Hepatocyte (in vitro differentiated cells): ENCODE data around the gene SLC9C2. TPM values are rescaled to one million over a fixed set of nuclear protein-coding genes. Genes with fewer than 3 reads are reported as not detected.

Experiments
- DNase-seq: peaks from one replicate; pipeline ENCODE4 v3.0.0-alpha.2; 2016; ENCODE audit warnings: low spot score
- H2AFZ ChIP-seq: fragments of 200-600 bp; sonication (generic); 2 replicates; pipeline ENCODE4 v1.6.0; 2016; ENCODE audit warnings: antibody characterized with exemption, mild to moderate bottlenecking
- H3K27ac ChIP-seq: fragments of 200-600 bp; sonication (generic); 2 replicates; pipeline ENCODE4 v1.5.1; 2016; ENCODE audit warnings: mild to moderate bottlenecking
- H3K27me3 ChIP-seq: fragments of 200-600 bp; sonication (generic); 2 replicates; pipeline ENCODE4 v1.6.1; 2016
- H3K36me3 ChIP-seq: fragments of 200-600 bp; sonication (generic); replicated peaks from 2 replicates; pipeline ENCODE4 v1.5.1; 2016; ENCODE audit warnings: low read depth; ENCODE audit not compliant: insufficient read depth
- H3K4me1 ChIP-seq: fragments of 200-600 bp; sonication (generic); 2 replicates; pipeline ENCODE4 v1.5.1; 2016; ENCODE audit warnings: mild to moderate bottlenecking, moderate library complexity; ENCODE audit not compliant: insufficient read depth
- H3K4me2 ChIP-seq: fragments of 200-600 bp; sonication (generic); 2 replicates; pipeline ENCODE4 v1.6.0; 2016
- H3K4me3 ChIP-seq: fragments of 200-600 bp; sonication (generic); 2 replicates; pipeline ENCODE4 v1.5.1; 2016; ENCODE audit warnings: mild to moderate bottlenecking
- H3K79me2 ChIP-seq: fragments of 200-600 bp; sonication (generic); 2 replicates; pipeline ENCODE4 v1.6.0; 2017; ENCODE audit warnings: mild to moderate bottlenecking
- H3K9me2 ChIP-seq: fragments of 200-600 bp; sonication (generic); replicated peaks from 2 replicates; pipeline ENCODE4 v1.6.0; 2017; ENCODE audit warnings: mild to moderate bottlenecking; ENCODE audit not compliant: insufficient read depth
- H3K9me3 ChIP-seq: fragments of 200-600 bp; sonication (generic); 2 replicates; pipeline ENCODE4 v1.5.1; 2016; ENCODE audit warnings: low read depth, mild to moderate bottlenecking
- H4K20me1 ChIP-seq: fragments of 200-600 bp; sonication (generic); 2 replicates; pipeline ENCODE4 v1.6.0; 2016; ENCODE audit warnings: mild to moderate bottlenecking; ENCODE audit not compliant: insufficient read depth, poor library complexity, severe bottlenecking
- EZH2 ChIP-seq: fragments of 200-600 bp; sonication (generic); IDR thresholded peaks from 2 replicates; pipeline ENCODE4 v1.6.1; 2016; ENCODE audit warnings: antibody characterized with exemption, mild to moderate bottlenecking, borderline replicate concordance
- EZH2phosphoT487 ChIP-seq: fragments of 200-600 bp; sonication (generic); IDR thresholded peaks from one replicate; pipeline ENCODE4 v1.6.1; 2018; ENCODE audit warnings: antibody characterized with exemption, mild to moderate bottlenecking, low read depth, moderate library complexity; ENCODE audit not compliant: unreplicated experiment, severe bottlenecking
- WGBS: methylation state at CpG from one replicate; pipeline ENCODE4 v1.1.6; 2016; ENCODE audit warnings: low lambda C conversion rate; ENCODE audit errors: missing lambda C conversion rate; 5-methylcytosine and 5-hydroxymethylcytosine counted together
- polyA plus RNA-seq: library from polyadenylated mRNA; unstranded; fragments of >200 nt; fragmentation: Nextera tagmentation; extraction: Ambion mirVana; gene quantifications from 2 replicates; pipeline ENCODE4 v1.2.1, GENCODE V29; 2016
- total RNA-seq: library from RNA; depleted of rRNA; stranded (reverse); fragments of >200 nt; gene quantifications from 2 replicates; pipeline ENCODE4 v1.2.3, GENCODE V29; 2014
- TF ChIP-seq, protein P1 (sequence below): fragments of 200-600 bp; sonication (generic); IDR thresholded peaks from 2 replicates; pipeline ENCODE4 v1.5.1; 2016; ENCODE audit warnings: antibody characterized with exemption, mild to moderate bottlenecking; ENCODE audit not compliant: poor library complexity

SLC9C2 gene
- total and polyA plus RNA-seq, 2 experiments from 2014 or later: 0.77 to 1.1 TPM

DNA sequence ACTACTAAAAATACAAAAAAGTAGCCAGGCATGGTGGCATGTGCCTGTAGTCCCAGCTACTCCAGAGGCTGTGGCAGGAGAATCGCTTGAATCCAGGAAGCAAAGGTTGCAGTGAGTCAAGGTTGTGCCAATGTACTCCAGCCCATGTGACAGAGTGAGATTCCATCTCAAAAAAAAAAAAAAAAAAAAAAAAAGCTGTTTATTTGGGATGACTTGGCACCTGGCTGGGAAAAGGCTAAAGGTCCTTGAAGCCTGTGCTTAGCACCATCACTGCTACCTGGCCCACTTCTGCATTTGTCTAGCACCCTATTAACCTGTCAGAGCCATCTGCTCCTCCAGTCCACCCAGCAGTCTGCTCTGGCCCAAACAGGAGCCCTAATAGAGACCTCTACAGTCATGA, 100.8 kb downstream of the SLC9C2 start:
- Histone ChIP-seq H3K36me3 (no peaks in the 10 kb centered on the region), H3K9me2 (no peaks in the 10 kb centered on the region), H3K9me3 (no peaks in the 10 kb centered on the region), H3K27me3 (no peaks in the 10 kb centered on the region), H4K20me1 (no peaks in the 10 kb centered on the region), H3K27ac (no peak overlapping the region), H3K4me3 (no peak overlapping the region), H3K4me1 (peaks cover 7% of the 10 kb centered on the region), H3K4me2 (no peak overlapping the region), H2AFZ (no peak overlapping the region), H3K79me2 (no peaks in the 10 kb centered on the region)
- TF ChIP-seq EZH2phosphoT487 (no peak), EZH2 (no peak)
- TF ChIP-seq, protein P1, sequence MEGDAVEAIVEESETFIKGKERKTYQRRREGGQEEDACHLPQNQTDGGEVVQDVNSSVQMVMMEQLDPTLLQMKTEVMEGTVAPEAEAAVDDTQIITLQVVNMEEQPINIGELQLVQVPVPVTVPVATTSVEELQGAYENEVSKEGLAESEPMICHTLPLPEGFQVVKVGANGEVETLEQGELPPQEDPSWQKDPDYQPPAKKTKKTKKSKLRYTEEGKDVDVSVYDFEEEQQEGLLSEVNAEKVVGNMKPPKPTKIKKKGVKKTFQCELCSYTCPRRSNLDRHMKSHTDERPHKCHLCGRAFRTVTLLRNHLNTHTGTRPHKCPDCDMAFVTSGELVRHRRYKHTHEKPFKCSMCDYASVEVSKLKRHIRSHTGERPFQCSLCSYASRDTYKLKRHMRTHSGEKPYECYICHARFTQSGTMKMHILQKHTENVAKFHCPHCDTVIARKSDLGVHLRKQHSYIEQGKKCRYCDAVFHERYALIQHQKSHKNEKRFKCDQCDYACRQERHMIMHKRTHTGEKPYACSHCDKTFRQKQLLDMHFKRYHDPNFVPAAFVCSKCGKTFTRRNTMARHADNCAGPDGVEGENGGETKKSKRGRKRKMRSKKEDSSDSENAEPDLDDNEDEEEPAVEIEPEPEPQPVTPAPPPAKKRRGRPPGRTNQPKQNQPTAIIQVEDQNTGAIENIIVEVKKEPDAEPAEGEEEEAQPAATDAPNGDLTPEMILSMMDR: no peak
- WGBS: 93% methylated on average over 1 of the region's 1 CpG
- DNase-seq: no peak

DNA sequence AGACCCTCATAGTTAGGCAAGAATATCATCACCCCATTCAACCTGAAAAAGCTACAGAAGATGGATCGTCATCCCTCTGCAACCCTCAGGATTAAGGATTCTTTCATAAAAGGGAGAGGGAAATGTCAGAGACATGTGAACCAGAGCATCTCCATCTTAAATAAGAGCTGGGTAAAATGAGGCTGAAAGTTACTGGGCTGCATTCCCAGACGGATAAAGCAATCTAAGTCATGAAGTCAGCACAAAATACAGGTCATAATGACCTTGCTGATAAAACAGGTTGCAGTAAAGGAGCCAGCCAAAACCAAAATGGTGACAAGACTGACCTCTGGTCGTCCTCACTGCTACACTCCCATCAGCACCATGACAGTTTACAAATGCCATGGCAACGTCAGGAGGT, 103.1 kb downstream of the SLC9C2 start:
- Histone ChIP-seq H3K36me3 (no peaks in the 10 kb centered on the region), H3K9me3 (no peaks in the 10 kb centered on the region), H3K9me2 (no peaks in the 10 kb centered on the region), H3K4me3 (no peak overlapping the region), H3K79me2 (no peaks in the 10 kb centered on the region), H3K27me3 (no peaks in the 10 kb centered on the region), H2AFZ (no peak overlapping the region), H4K20me1 (no peaks in the 10 kb centered on the region), H3K4me1 (no peaks in the 10 kb centered on the region), H3K4me2 (no peak overlapping the region), H3K27ac (no peak overlapping the region)
- WGBS: 74% methylated on average over 4 of the region's 4 CpGs
- no peak for DNase-seq
- TF ChIP-seq, protein P1: no peak
- TF ChIP-seq EZH2phosphoT487 (no peak), EZH2 (no peak)

DNA sequence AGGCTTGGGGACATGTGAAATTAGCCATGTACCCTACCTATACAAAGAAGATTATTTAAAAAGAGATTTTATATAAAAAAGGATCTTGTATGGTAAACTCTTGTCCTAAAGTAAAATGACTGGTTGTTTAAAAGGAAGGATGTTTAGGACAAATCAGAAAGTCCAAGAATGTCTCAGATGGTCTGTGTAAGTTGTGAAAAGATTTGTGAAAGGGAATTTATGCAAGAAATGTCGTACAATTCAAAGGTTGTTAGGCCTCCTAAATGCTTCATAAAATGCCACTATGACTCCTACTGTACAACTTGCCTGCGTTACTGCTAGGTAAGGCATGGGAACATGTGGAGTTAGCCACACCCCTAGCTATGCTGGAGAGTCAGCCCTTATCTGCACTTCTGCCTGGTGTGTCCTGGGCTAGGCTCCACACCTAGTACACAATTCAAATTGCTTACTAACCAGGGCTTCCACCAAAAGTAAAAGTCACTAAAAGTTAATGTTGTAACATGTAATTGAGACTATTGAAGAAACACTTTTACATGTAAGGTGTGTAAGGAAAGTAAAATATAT, 106.0 kb downstream of the SLC9C2 start:
- Histone ChIP-seq H3K9me3 (no peaks in the 10 kb centered on the region), H3K9me2 (no peaks in the 10 kb centered on the region), H3K27ac (no peak overlapping the region), H3K36me3 (no peaks in the 10 kb centered on the region), H3K27me3 (no peaks in the 10 kb centered on the region), H2AFZ (no peak overlapping the region), H3K79me2 (no peaks in the 10 kb centered on the region), H4K20me1 (no peaks in the 10 kb centered on the region), H3K4me3 (no peak overlapping the region), H3K4me1 (no peaks in the 10 kb centered on the region), H3K4me2 (no peak overlapping the region)
- WGBS: 77% methylated on average over 2 of the region's 2 CpGs
- DNase-seq: peak; percentile 12
- TF ChIP-seq EZH2 (no peak), EZH2phosphoT487 (no peak)
- TF ChIP-seq, protein P1: no peak
